Measurements from ENCODE around the gene RRAGC.

GRCh38 chr1:38805036-38805435 lies 54.5 kb downstream of the RRAGC start:
- TF ChIP-seq REST (IDR thresholded peaks at IDR 0.05; ENCODE audit: borderline replicate concordance) (no peak), REST (CRISPR knock-in tag; IDR thresholded peaks at IDR 0.05; ENCODE audit: low read depth) (no peak), EP300 (IDR thresholded peaks at IDR 0.05; ENCODE audit: low read length) (no peak), KLF16 (IDR thresholded peaks at IDR 0.05) (no peak), CTCF (IDR thresholded peaks at IDR 0.05 in 2 of 3, conservative IDR thresholded peaks at IDR 0.05 in 1 of 3; ENCODE audit: insufficient read depth in 2 of 3, low read depth in 1 of 3, low read length in 3 of 3) (no peak), FOXJ3 (CRISPR knock-in tag; IDR thresholded peaks at IDR 0.05) (no peak), FOSL1 (tag; conservative IDR thresholded peaks at IDR 0.05) (no peak), ZNF57 (CRISPR knock-in tag; IDR thresholded peaks at IDR 0.05) (no peak), CHD1 (IDR thresholded peaks at IDR 0.05; ENCODE audit: low read length) (no peak), BACH1 (tag; IDR thresholded peaks at IDR 0.05) (no peak), MCM3 (IDR thresholded peaks at IDR 0.05) (no peak)
